ENCODE measurements around the gene HGD.
"Not testable (repeated sequence)": the region's sequence is repeated elsewhere in the genome, so short reads cannot be mapped to it uniquely, and the experiment has no call there.

HGD gene

GRCh38 chr3:120641696-120642246 is 40.3 kb downstream of the HGD start:
- in situ Hi-C loops (cut with HindIII; ENCODE audit: low sequenced_read_pairs) = loop anchor here (10.0 kb wide), 1 partner anchor 183 kb away; no protein-coding TSS in a partner anchor

- in situ Hi-C loops (cut with HindIII; ENCODE audit: low sequenced_read_pairs) = loop anchor here (10.0 kb wide), 1 partner anchor 185 kb away; no protein-coding TSS in a partner anchor
Observed at GRCh38 chr3:120640231-120640630, 41.8 kb downstream of the HGD start.

GRCh38 chr3:120638820-120639219 is 43.2 kb downstream of the HGD start:
- in situ Hi-C loops (cut with HindIII; ENCODE audit: low sequenced_read_pairs) = not testable (repeated sequence)

- in situ Hi-C loops (cut with HindIII; ENCODE audit: low sequenced_read_pairs) = no loop called here
Observed at GRCh38 chr3:120637851-120638559, 44.0 kb downstream of the HGD start.

- in situ Hi-C loops (cut with HindIII; ENCODE audit: low sequenced_read_pairs) = no loop called here
Observed at GRCh38 chr3:120636795-120637401, 45.1 kb downstream of the HGD start.

GRCh38 chr3:120634539-120634938 is 47.5 kb downstream of the HGD start:
- in situ Hi-C loops (cut with HindIII; ENCODE audit: low sequenced_read_pairs) = no loop called here

DNA sequence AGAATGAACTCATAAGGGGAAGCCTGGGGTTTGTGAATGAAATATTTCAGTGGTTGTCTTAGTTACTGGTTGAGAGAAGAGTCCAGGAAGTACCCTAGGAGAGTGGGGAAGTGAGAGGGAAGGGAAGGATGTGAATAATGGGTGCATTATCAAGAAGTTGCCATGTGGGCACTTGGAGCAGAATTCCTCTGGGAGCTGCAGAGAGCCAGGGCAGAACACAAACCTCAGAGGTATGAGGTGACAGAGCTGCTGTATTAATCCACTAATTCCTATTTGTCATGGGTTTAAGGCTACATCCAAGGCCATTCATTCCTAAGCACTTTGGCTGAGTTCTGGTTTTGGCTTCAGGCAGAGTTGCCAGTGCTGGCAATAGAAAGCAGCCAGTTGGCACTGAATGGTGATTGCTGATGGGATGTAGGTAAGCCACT is 56.9 kb downstream of the HGD start:
- in situ Hi-C loops (cut with HindIII; ENCODE audit: low sequenced_read_pairs) = no loop called here

GRCh38 chr3:120623727-120624093 is 58.3 kb downstream of the HGD start:
- in situ Hi-C loops (cut with HindIII; ENCODE audit: low sequenced_read_pairs) = no loop called here

DNA sequence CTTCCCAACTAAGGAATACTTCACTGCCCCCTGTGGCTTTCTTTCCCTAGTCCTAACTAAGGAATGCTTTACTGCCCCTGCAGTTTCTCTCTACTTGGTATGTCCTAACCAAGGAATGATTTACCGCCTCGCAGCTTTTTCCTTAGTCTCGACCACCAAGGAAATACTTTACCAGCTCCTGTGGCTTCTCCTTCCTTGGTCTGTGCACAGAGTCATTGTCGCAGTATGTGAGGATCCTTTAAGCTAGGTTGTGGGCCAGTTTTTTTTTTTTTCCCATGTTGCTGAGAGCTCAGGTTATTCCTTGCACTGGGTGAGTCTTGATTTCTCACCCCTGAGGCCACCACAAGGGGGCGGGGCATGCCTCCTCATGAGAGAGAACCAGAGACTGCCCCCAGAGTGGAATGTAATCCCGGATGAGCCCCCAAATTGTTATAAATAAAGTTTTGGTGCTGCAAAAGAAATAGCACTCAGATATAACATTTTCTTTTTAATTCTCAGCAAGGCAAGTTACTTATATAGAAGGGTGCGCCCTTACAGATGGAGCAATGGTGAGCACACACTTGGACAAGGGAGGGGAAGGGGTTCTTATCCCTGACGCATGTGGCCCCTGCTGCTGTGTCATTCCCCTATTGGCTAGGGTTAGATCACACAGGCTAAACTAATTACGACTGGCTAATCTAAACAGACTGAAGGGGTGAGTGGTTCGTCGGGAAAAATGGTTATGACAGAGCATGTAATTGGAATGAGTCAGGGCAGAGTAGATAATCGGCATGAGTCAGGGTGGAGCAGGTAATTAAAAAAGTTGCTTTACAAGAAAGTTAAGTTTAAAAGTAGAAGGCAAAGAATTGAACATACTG is 58.9 kb downstream of the HGD start:
- in situ Hi-C loops (cut with HindIII; ENCODE audit: low sequenced_read_pairs) = no loop called here

DNA sequence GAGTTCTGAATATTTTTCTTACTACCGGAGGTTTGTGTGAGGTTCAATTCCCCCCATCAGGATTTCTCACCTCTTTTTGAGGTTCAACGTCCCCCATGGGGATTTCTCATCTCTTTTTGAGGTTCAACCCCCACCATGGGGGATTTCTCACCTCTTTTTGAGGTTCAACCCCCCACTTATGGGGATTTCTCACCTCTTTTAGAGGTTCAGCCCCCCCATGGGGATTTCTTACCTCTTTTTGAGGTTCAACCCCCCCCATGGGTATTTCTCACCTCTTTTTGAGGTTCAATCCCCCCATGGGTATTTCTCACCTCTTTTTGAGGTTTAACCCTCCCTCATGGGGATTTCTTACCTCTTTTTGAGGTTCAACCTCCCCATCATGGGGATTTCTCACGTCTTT is 59.6 kb downstream of the HGD start:
- in situ Hi-C loops (cut with HindIII; ENCODE audit: low sequenced_read_pairs) = no loop called here

GRCh38 chr3:120616745-120617144 is 65.3 kb downstream of the HGD start:
- in situ Hi-C loops (cut with HindIII; ENCODE audit: low sequenced_read_pairs) = not testable (repeated sequence)

DNA sequence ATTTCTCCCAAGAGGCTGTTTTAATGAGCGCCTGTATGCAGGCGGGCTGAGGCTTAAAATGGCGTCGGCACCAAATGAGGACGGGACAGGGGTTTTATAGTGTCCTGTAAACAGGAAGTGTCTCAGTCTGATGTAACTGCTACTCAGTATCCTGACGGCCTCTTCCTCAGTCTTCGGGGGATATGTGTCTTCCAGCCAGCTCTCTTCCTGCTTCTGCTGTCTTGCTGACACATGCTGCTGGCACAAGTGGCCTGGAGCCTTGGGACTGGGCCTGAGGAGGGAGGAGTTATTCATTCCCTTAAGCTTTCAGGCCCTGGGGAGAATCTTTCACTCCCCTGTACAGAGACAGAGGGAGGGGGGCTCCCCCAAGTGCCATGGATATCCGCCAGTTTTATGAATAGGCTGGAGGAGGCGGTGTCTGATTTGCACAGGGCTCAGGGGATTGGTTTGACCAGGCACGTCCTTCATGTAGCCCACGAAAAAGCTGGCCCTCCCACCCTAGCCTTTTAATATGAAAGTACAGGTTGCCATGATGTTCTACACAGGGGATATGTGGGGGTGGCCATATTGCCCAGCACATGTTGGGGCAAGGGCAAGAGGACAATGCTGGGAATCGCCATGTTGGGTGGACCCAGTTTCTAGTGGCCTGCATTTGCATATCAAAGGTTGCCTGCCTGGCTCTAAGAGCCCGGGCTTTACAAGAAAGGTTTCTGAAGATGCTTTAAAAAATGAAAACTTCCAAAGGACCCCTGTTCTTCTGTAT is 66.0 kb downstream of the HGD start:
- in situ Hi-C loops (cut with HindIII; ENCODE audit: low sequenced_read_pairs) = no loop called here

GRCh38 chr3:120614765-120615164 is 67.3 kb downstream of the HGD start:
- in situ Hi-C loops (cut with HindIII; ENCODE audit: low sequenced_read_pairs) = no loop called here

DNA sequence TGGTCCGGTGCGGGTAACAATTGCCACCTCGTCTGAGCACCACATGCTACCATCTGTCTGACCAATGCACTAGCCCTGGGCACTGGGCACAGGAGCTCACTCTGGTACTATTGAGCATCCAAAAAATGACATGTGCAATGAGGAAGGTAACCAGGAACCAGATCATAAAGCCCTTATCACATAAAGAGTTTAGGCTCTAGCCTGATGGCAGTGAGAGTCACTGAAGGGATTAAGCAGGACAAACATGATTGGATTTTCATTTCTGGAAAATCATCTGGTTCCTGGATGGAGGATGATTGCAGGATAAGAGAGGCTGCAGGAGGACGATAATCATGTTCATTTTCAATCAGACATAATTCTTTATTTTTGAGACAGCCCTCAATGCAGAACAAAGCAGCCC is 73.5 kb downstream of the HGD start:
- in situ Hi-C loops (cut with HindIII; ENCODE audit: low sequenced_read_pairs) = no loop called here

- in situ Hi-C loops (cut with HindIII; ENCODE audit: low sequenced_read_pairs) = no loop called here
Observed at GRCh38 chr3:120604784-120605183, 77.3 kb downstream of the HGD start.

DNA sequence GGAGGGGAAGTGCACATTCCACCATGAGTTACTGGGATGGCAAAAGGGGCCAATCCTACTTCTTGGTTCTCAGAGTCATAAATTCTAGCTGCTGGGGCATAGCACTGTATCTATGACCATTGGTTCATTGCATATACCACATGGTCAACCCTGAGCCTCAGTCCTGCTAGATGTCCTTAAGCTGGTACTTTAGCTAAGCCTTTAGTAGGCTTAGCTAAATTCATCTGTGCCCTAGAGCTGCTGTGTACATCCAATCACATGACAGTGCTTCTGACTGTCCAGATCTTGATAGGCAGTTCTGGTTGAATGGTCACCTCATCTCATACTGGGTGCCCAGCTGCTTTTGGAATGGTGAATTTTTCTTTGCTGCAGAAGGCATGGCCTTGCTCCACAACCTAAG is 77.7 kb downstream of the HGD start:
- in situ Hi-C loops (cut with HindIII; ENCODE audit: low sequenced_read_pairs) = no loop called here

DNA sequence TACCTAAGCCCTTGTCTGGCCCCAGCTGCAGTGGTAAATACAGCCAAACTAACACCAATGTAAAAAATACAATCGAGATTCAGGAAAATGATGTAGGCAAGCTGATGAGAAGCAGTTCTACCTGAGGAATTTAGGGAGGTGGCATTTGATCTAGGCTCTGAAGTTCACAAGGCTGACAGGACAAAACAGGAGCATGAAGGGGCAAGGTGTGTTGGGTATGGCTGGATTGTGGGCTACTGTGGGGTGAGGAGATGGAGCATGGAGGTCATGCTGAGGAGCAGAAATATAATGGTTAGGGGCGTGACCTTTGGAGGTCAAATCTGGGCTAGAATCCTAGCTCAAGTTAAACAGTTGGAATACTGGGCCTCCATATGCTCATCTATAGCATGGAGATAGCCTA is 79.4 kb downstream of the HGD start:
- in situ Hi-C loops (cut with HindIII; ENCODE audit: low sequenced_read_pairs) = no loop called here

GRCh38 chr3:120601554-120601953 is 80.5 kb downstream of the HGD start:
- in situ Hi-C loops (cut with HindIII; ENCODE audit: low sequenced_read_pairs) = no loop called here

- in situ Hi-C loops (cut with HindIII; ENCODE audit: low sequenced_read_pairs) = no loop called here
Observed at GRCh38 chr3:120599211-120599610, 82.8 kb downstream of the HGD start.

DNA sequence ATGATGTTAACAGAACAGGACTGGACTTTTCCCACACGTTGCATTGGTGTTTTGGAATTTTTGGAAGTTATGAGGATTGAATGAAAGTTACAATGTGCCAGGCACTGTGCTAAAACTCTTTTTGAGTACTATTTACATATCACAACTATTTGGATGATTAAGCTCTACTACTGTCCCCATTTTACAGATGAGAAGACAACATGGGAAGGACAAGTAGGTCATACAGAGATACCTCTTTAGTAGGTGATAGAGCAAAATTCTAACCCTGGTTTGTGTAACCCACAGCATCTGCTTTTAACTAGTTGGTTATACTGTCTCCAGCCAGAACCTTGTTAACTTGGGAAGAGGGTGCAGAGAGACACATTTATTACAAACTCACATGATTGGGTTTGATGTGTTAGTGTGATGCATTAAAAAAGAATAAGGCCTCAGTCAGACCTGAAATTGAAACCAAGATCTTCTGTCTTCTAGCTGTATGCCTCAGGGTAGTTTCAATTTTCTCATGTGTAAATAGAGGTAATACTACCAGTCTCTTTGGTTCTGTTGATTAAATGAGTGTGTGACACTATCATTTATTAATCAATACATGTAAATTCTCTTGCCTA is 84.5 kb downstream of the HGD start:
- in situ Hi-C loops (cut with HindIII; ENCODE audit: low sequenced_read_pairs) = no loop called here

Measured in DLD1 (cell line).